Natural killer cell (primary cell): ENCODE results near the gene LTBP3. TPM values are rescaled to one million over a fixed set of nuclear protein-coding genes. Genes with fewer than 3 reads are reported as not detected.

ENCODE experiments used
- ATAC-seq, 3 donors: fragments of 150-1000 bp in 2 of 3; fragments of 200-7000 bp in 1 of 3; cut with Tn5 transposase; 1 replicate in 1 of 3; 2 replicates in 2 of 3; pipeline ENCODE4 v1.10.0; 2021; ENCODE audit warnings: mild to moderate bottlenecking in 2 of 3, moderate library complexity in 2 of 3
- DNase-seq, 2 donors: peaks; one replicate each; pipeline versions ENCODE4 v3.0.0 to v3.0.0-alpha.2; 2013 to 2021; ENCODE audit warnings: mixed read lengths in 1 of 2
- H3K27ac ChIP-seq: one replicate; pipeline ENCODE4 v1.5.1; 2013; ENCODE audit warnings: mild to moderate bottlenecking, low read length
- H3K27me3 ChIP-seq: one replicate; pipeline ENCODE4 v1.6.1; 2013; ENCODE audit warnings: low read length; ENCODE audit not compliant: control insufficient read depth, insufficient read depth
- H3K36me3 ChIP-seq: one replicate; pipeline ENCODE4 v1.6.1; 2013; ENCODE audit warnings: low read length; ENCODE audit not compliant: control insufficient read depth, insufficient read depth
- H3K4me1 ChIP-seq: one replicate; pipeline ENCODE4 v1.6.1; 2013; ENCODE audit warnings: low read length; ENCODE audit not compliant: control insufficient read depth, insufficient read depth
- H3K4me3 ChIP-seq: one replicate; pipeline ENCODE4 v1.5.1; 2013; ENCODE audit warnings: low read length
- H3K9me3 ChIP-seq: one replicate; pipeline ENCODE4 v1.6.1; 2013; ENCODE audit warnings: low read length; ENCODE audit not compliant: control insufficient read depth, insufficient read depth
- H3K27ac Mint-ChIP-seq, 2 donors: one replicate each; pipeline ENCODE4 v1.8.0; 2022; ENCODE audit warnings: mild to moderate bottlenecking in 2 of 2, mixed read lengths in 2 of 2, moderate library complexity in 1 of 2
- H3K27me3 Mint-ChIP-seq, 2 donors: one replicate each; pipeline ENCODE4 v1.8.0; 2022; ENCODE audit warnings: low read depth in 2 of 2, mixed read lengths in 2 of 2
- H3K36me3 Mint-ChIP-seq: one replicate; pipeline ENCODE4 v1.8.0; 2022; ENCODE audit warnings: mixed read lengths
- H3K4me1 Mint-ChIP-seq, 2 donors: one replicate each; pipeline ENCODE4 v1.8.0; 2022; ENCODE audit warnings: mixed read lengths in 2 of 2
- H3K4me3 Mint-ChIP-seq: one replicate; pipeline ENCODE4 v1.8.0; 2022; ENCODE audit warnings: mild to moderate bottlenecking, moderate library complexity, mixed read lengths
- H3K9me3 Mint-ChIP-seq, 2 donors: one replicate each; pipeline ENCODE4 v1.8.0; 2022; ENCODE audit warnings: mixed read lengths in 2 of 2
- CTCF ChIP-seq: fragments of 200-600 bp; IDR thresholded peaks from one replicate; pipeline ENCODE4 v1.8.0; 2022; ENCODE audit warnings: antibody characterized with exemption
- WGBS: methylation state at CpG from one replicate; pipeline ENCODE4 v1.1.7; 2013; ENCODE audit warnings: missing lambda C conversion rate; ENCODE audit not compliant: insufficient coverage; 5-methylcytosine and 5-hydroxymethylcytosine counted together
- intact Hi-C: fragments of 100-400 bp; cut with micrococcal nuclease; formaldehyde crosslinking; loops from one replicate; pipeline ENCODE4 v1.14.2; 2022
- total RNA-seq, 4 donors: library from RNA; stranded (reverse); fragments of 120-200 nt in 1 of 4; gene quantifications; one replicate each; pipeline versions ENCODE4 v1.2.3 to v1.2.4, GENCODE V29; 2013 to 2022

Gene LTBP3
- total RNA-seq, 3 donors from 2014 or later (not counting 1 experiment from before 2014, with no cell fraction given): 121 to 155 (median 140) TPM

DNA sequence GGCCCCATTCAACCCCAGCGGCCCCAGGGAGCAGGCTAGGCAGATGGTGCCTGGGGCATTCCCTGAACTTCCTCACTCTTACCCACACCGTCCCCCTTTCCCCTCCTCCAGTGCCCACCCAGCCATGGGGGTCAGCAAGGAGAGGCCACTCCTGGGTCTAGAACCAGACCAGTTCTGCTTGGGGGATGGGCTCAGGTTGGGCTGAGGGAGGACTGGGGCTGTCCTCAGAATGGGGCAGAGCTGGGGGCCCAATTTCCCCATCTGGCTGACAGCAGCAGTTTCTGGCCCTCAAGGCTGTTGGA, 20.9 kb downstream of the LTBP3 start:
- no peak overlapping the region for H3K27ac ChIP-seq
- peaks cover 40% of the 10 kb centered on the region for H3K36me3 ChIP-seq
- Mint-ChIP-seq H3K36me3 (no peaks in the 10 kb centered on the region), H3K4me3 (peak overlapping the region; percentile 6), H3K4me1 (peaks cover 11 to 17% of the 10 kb centered on the region in 2 donors), H3K27ac (peak overlapping the region in 1 of 2 donors; percentile 27), H3K9me3 (no peaks in the 10 kb centered on the region), H3K27me3 (no peaks in the 10 kb centered on the region)
- DNase-seq: no peak
- no peaks in the 10 kb centered on the region for H3K9me3 ChIP-seq
- TF ChIP-seq CTCF: no peak
- no peak overlapping the region for H3K4me3 ChIP-seq
- 90% methylated on average over 2 of the region's 2 CpGs for WGBS
- intact Hi-C loops: no loop called here
- H3K4me1 ChIP-seq: peaks cover 15% of the 10 kb centered on the region
- H3K27me3 ChIP-seq: no peaks in the 10 kb centered on the region
- ATAC-seq: no peak

GRCh38 chr11:65536412-65537295, 21.5 kb downstream of the LTBP3 start:
- ATAC-seq: no peak
- H3K4me1 Mint-ChIP-seq: peaks cover 6 to 17% of the 10 kb centered on the region in 2 donors
- H3K27ac ChIP-seq: no peak overlapping the region
- intact Hi-C loops: no loop called here
- H3K27me3 ChIP-seq: no peaks in the 10 kb centered on the region
- WGBS: 93% methylated on average over 12 of the region's 12 CpGs
- no peaks in the 10 kb centered on the region for H3K9me3 Mint-ChIP-seq
- peaks cover 13% of the 10 kb centered on the region for H3K4me1 ChIP-seq
- H3K4me3 ChIP-seq: no peak overlapping the region
- no peaks in the 10 kb centered on the region for H3K36me3 Mint-ChIP-seq
- DNase-seq: no peak
- H3K36me3 ChIP-seq: peaks cover 44% of the 10 kb centered on the region
- no peaks in the 10 kb centered on the region for H3K27me3 Mint-ChIP-seq
- peak overlapping the region in 1 of 2 donors; percentile 27 for H3K27ac Mint-ChIP-seq
- H3K4me3 Mint-ChIP-seq: no peak overlapping the region
- no peak for TF ChIP-seq CTCF
- no peaks in the 10 kb centered on the region for H3K9me3 ChIP-seq

- H3K36me3 ChIP-seq: peaks cover 59% of the 10 kb centered on the region
- H3K27me3 ChIP-seq: no peaks in the 10 kb centered on the region
Observed at GRCh38 chr11:65535102-65535501, 23.1 kb downstream of the LTBP3 start.

More at GRCh38 chr11:65535102-65535501, 23.1 kb downstream of the LTBP3 start:
- no peak overlapping the region for H3K4me3 ChIP-seq
- Mint-ChIP-seq H3K27ac (peak overlapping the region in 1 of 2 donors; percentile 24), H3K4me3 (no peak overlapping the region), H3K27me3 (no peaks in the 10 kb centered on the region), H3K36me3 (no peaks in the 10 kb centered on the region), H3K4me1 (peaks cover 5 to 6% of the 10 kb centered on the region in 2 donors), H3K9me3 (no peaks in the 10 kb centered on the region)
- TF ChIP-seq CTCF: no peak
- 92% methylated on average over 9 of the region's 9 CpGs for WGBS
- intact Hi-C loops: no loop called here
- peaks cover 4% of the 10 kb centered on the region for H3K4me1 ChIP-seq
- no peaks in the 10 kb centered on the region for H3K9me3 ChIP-seq
- no peak overlapping the region for H3K27ac ChIP-seq
- ATAC-seq: no peak
- no peak for DNase-seq
